ENCODE measurements around the gene APOBEC2. TPM values are rescaled to one million over a fixed set of nuclear protein-coding genes. Genes with fewer than 3 reads are reported as not detected.

The APOBEC2 gene
- total and polyA plus RNA-seq, 2 of the 13 experiments (the other 11 are each of a cell fraction or from before 2014, with no cell fraction given), result 0.09 TPM; not detected in 1

DNA sequence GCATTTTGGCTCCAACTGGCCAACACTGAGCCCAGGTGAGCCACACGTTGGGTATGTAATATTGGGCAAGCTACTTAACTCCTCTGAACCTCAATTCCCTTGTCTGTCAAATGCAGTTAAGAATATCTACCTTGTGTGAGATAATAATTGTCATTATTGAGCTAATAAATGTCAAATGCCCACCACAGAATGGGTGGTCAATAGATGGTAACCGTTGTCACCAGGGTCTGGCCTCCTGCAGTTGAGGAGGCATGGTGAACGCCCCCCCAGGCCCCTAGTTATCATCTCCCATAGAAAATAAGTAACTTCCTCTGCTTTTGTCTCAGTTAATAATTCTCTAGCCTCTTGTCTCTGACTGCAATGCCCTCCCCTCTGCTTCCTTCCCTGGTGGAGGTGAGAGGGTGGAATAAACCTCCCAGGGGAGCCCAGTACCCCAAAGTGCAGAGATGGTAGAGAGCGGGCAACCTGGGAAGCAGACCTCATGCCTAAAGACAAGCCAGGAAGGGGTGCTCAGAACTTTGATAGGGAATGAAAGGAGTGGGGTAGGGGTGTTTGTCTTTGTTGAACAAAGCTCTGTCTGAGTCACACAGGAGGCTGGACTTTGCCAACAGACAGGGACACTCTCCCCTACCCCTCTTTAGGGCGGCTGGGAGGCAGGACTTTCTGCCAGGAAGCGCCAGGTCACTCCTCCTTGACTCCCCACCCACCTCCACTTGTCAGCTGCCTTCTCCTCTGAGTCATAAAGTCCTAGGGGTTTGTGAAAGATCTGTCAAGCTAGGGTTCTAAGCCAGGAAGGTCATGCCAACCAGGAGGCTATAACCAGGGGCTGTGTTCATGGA, 12.7 kb upstream of the APOBEC2 start (continued):
- TF ChIP-seq, protein P1, sequence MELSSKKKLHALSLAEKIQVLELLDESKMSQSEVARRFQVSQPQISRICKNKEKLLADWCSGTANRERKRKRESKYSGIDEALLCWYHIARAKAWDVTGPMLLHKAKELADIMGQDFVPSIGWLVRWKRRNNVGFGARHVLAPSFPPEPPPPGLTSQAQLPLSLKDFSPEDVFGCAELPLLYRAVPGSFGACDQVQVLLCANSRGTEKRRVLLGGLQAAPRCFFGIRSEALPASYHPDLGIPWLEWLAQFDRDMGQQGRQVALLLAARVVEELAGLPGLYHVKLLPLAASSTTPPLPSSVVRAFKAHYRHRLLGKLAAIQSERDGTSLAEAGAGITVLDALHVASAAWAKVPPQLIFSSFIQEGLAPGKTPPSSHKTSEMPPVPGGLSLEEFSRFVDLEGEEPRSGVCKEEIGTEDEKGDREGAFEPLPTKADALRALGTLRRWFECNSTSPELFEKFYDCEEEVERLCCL (CRISPR knock-in tag; IDR thresholded peaks at IDR 0.05; ENCODE audit: borderline replicate concordance), result no peak
- TF ChIP-seq STAT5B (CRISPR knock-in tag; IDR thresholded peaks at IDR 0.05), result no peak
- TF ChIP-seq GATA4 (IDR thresholded peaks at IDR 0.05; ENCODE audit: borderline replicate concordance, low read depth), result peak; percentile 74; the same call in 1 of the 2 replicates
- TF ChIP-seq ZNF547 (CRISPR knock-in tag; IDR thresholded peaks at IDR 0.05), result peak; percentile 86
- TF ChIP-seq ZFP36L1 (CRISPR knock-in tag; IDR thresholded peaks at IDR 0.05), result peak; percentile 88; the same call in 1 of the 2 replicates
- TF ChIP-seq KLF9 (CRISPR knock-in tag; IDR thresholded peaks at IDR 0.05; ENCODE audit: low read depth), result 0 out of 2 replicates have a peak, but pooled peaks have one; percentile 19
- TF ChIP-seq, protein P2, sequence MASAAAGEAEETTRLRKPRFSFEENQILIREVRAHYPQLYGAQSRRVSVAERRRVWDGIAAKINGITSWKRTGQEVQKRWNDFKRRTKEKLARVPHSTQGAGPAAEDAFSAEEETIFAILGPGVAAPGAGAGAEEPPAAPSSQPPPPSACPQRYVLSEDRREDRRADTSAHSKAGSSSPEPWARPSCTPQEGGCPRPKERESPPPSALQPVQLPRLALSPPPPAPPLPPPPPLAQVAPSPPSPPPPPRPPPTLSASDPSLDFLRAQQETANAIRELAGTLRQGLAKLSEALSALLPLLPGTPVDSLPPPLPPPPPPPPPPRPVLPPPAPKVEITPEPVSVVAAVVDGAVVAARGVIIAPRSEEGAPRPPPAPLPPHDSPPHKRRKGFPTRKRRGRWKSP (CRISPR knock-in tag; IDR thresholded peaks at IDR 0.05), result peak; percentile 62; the same call in 1 of the 2 replicates
- TF ChIP-seq ZBTB38 (CRISPR knock-in tag; IDR thresholded peaks at IDR 0.05), result no peak
- no peak for TF ChIP-seq ZNF225 (CRISPR knock-in tag; IDR thresholded peaks at IDR 0.05)
- no peak for TF ChIP-seq ZNF10 (CRISPR knock-in tag; IDR thresholded peaks at IDR 0.05; ENCODE audit: borderline replicate concordance, low read depth)
- TF ChIP-seq ZBTB7A (CRISPR knock-in tag; IDR thresholded peaks at IDR 0.05), result peak; percentile 41; the same call in 1 of the 2 replicates
- TF ChIP-seq POLR2G (IDR thresholded peaks at IDR 0.05; ENCODE audit: low read depth, low read length), result peak; percentile 93
- TF ChIP-seq, protein P3, sequence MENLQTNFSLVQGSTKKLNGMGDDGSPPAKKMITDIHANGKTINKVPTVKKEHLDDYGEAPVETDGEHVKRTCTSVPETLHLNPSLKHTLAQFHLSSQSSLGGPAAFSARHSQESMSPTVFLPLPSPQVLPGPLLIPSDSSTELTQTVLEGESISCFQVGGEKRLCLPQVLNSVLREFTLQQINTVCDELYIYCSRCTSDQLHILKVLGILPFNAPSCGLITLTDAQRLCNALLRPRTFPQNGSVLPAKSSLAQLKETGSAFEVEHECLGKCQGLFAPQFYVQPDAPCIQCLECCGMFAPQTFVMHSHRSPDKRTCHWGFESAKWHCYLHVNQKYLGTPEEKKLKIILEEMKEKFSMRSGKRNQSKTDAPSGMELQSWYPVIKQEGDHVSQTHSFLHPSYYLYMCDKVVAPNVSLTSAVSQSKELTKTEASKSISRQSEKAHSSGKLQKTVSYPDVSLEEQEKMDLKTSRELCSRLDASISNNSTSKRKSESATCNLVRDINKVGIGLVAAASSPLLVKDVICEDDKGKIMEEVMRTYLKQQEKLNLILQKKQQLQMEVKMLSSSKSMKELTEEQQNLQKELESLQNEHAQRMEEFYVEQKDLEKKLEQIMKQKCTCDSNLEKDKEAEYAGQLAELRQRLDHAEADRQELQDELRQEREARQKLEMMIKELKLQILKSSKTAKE (CRISPR knock-in tag; IDR thresholded peaks at IDR 0.05; ENCODE audit: borderline replicate concordance), result peak; percentile 63; the same call in 1 of the 2 replicates
- peak; percentile 85; the same call in 1 of the 2 replicates for TF ChIP-seq ELF4 (CRISPR knock-in tag; IDR thresholded peaks at IDR 0.05; ENCODE audit: borderline replicate concordance)
- TF ChIP-seq ZBTB21 (CRISPR knock-in tag; IDR thresholded peaks at IDR 0.05), result no peak
- peak; percentile 15 for TF ChIP-seq TBL1XR1 (IDR thresholded peaks at IDR 0.05; ENCODE audit: borderline replicate concordance, low read length, partially characterized antibody)
- peak; percentile 85 for TF ChIP-seq SP5 (CRISPR knock-in tag; IDR thresholded peaks at IDR 0.05; ENCODE audit: borderline replicate concordance, low read depth)
- peak; percentile 84 for TF ChIP-seq BRD4 (CRISPR knock-in tag; IDR thresholded peaks at IDR 0.05)
- TF ChIP-seq, protein P4, sequence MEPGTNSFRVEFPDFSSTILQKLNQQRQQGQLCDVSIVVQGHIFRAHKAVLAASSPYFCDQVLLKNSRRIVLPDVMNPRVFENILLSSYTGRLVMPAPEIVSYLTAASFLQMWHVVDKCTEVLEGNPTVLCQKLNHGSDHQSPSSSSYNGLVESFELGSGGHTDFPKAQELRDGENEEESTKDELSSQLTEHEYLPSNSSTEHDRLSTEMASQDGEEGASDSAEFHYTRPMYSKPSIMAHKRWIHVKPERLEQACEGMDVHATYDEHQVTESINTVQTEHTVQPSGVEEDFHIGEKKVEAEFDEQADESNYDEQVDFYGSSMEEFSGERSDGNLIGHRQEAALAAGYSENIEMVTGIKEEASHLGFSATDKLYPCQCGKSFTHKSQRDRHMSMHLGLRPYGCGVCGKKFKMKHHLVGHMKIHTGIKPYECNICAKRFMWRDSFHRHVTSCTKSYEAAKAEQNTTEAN (CRISPR knock-in tag; conservative IDR thresholded peaks at IDR 0.05), result peak; percentile 70; the same call in 1 of the 2 replicates
- TF ChIP-seq KDM1A (CRISPR knock-in tag; IDR thresholded peaks at IDR 0.05), result no peak
- TF ChIP-seq, protein P5, sequence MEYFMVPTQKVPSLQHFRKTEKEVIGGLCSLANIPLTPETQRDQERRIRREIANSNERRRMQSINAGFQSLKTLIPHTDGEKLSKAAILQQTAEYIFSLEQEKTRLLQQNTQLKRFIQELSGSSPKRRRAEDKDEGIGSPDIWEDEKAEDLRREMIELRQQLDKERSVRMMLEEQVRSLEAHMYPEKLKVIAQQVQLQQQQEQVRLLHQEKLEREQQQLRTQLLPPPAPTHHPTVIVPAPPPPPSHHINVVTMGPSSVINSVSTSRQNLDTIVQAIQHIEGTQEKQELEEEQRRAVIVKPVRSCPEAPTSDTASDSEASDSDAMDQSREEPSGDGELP (IDR thresholded peaks at IDR 0.05; ENCODE audit: borderline replicate concordance, low read depth), result peak; percentile 89
- TF ChIP-seq HDAC1 (CRISPR knock-in tag; IDR thresholded peaks at IDR 0.05), result peak; percentile 78
- no peak; the same call in 1 of the 2 replicates for TF ChIP-seq ZNF224 (CRISPR knock-in tag; IDR thresholded peaks at IDR 0.05)
